GM21447 (cell line): ENCODE data around the gene PROCA1.

Experiments used
- ATAC-seq: cut with Tn5 transposase; IDR thresholded peaks from one replicate; pipeline ENCODE4 v1.9.1; 2021; ENCODE audit not compliant: unreplicated experiment

Gene PROCA1

DNA sequence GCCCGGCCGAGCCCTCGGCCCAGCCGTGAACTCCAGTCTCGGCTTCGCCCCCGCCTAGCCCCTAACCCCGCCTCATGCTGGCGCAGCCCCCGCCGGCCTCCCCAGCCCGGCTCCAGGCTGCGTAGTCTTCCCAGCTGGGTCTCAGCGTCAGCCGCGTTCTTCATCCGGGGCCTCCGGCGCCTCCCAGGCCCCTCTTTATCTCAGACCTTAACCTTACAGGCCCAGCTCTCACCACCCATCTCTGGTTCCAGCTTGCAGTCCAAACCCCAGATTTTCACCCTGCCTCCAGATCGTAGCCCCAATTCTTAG is at the start of gene PROCA1:
TSS of gene PROCA1 (minus strand) at position 166 of the 309 bp plus-strand sequence. CDS start 228 bp downstream, outside the sequence.
- ATAC-seq = no peak

DNA sequence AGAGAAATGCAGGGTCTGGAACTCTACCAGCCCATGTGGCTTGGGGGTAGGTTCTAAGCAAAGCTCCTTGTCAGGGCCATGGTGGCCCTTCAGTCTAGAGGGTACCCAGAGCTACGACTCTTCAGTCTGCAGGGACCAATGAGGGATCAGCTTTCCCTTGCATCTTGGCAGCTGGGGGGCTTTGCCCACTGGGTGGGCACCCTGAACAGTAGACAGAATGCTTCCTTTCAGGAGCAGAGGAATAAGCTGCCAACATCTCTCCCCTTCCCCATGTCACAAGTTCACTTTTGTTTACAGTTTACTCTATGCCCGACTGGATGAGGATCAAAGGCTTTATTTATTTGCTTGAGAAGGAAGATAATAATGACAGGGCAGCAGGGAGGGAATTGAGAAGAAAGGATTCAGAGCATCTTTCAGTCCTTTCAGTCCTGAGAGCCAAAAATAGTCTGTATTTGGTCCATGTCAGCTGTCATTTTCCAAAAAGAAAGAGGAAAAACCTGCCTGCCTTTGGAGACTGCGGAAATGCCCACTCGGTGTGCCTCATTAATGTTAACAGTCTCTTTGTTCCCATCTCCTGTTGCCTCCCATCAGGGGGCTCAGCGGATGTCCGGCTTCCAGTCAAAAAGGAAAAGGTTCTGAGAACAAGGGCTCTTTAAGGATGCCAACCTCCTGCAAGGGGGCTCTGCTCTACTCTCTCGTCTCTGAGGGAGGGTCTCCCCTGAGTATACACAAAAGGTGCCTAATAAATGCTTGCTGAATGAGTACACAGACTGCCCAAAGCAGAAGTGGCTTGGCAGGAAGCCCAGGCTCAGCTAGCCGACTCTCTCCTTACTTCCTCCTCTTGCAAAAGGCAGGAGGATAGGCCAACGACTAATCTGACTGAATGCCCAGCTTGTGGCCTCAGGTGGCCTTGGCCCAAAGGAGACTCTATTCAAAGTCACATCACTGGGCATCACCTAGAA is 49.2 kb upstream of the PROCA1 start:
- ATAC-seq = no peak

DNA sequence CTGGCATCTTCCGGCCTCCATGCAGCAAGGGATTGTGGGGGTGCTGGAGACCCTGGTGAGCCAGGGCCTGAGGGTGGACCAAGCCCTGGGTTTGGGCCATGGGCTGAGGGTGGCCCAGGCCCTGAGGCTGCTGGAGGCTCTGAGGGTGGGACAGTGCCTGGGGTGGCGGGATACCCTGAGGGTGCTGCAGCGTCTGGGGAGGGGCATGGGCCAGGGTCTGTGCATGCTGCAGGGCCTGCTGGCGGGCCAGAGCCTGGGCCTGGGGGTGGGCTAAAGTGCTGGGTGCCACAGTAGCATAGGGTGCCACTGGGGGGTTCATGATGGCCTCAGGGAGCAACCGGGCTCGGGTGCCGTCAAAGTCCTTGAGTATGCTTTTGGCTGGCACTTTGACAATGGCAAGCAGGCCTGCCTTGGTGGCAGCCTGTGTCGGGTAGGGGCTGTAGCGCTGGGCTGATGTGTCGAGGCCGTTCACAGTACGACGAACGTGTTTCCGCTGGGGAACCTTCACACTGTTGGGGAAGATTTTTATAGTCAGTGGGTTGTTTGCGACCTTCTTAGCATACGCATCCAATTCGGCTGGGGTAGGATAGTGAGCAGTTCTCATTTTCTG is 47.7 kb upstream of the PROCA1 start:
- no peak for ATAC-seq

GRCh38 chr17:28758411-28759121 is 46.9 kb upstream of the PROCA1 start:
- ATAC-seq = no peak

GRCh38 chr17:28756049-28756804 is 44.5 kb upstream of the PROCA1 start:
- ATAC-seq = no peak

DNA sequence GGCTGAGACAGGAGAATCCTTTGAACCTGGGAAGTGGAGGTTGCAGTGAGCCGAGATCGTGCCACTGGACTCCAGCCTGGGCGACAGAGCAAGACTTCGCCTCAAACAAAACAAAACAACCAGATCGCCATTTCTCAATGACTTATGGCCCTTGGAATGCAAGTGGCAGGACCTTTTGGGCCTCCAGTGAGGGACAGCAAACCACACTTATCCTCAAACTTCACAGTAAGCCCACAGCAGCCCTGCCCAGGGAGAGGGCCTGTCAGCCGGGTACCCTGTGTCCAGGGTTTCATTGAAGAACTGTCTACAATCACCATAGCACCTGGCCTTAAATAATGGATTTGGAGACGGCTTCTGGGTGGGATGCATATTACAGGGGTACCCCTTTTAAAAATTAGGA is 43.8 kb upstream of the PROCA1 start:
- no peak for ATAC-seq

GRCh38 chr17:28751600-28752366 is 40.1 kb upstream of the PROCA1 start:
- ATAC-seq = no peak

GRCh38 chr17:28750178-28751047 is 38.7 kb upstream of the PROCA1 start:
- peak; percentile 59 for ATAC-seq

- no peak for ATAC-seq
These were observed 38.0 kb upstream of the PROCA1 start for GRCh38 chr17:28749516-28750177.

- ATAC-seq = no peak
These were observed 37.3 kb upstream of the PROCA1 start for GRCh38 chr17:28748852-28749515.

DNA sequence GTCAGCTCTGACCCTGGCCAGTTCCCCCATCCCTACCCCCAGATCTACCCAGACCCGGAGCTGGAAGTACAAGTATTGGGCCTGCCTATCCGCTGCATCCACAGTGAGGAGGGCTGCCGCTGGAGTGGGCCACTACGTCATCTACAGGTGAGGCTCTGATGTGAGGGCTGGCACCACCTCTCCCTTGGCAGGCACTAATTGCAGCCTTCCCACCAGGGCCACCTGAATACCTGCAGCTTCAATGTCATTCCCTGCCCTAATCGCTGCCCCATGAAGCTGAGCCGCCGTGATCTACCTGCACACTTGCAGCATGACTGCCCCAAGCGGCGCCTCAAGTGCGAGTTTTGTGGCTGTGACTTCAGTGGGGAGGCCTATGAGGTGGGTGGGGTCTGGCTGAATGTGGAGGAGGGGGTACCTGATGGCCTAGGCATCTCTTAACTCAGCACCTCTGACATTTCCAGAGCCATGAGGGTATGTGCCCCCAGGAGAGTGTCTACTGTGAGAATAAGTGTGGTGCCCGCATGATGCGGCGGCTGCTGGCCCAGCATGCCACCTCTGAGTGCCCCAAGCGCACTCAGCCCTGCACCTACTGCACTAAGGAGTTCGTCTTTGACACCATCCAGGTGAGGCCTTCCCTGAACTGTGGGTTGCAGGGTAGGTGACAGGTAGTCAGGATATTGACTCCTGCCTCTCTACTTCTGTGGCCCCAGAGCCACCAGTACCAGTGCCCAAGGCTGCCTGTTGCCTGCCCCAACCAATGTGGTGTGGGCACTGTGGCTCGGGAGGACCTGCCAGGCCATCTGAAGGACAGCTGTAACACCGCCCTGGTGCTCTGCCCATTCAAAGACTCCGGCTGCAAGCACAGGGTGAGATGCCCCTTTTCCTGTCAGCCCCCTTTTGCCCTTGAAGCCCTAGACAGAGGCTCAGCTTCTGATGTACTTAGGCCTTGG is 36.4 kb upstream of the PROCA1 start:
- no peak for ATAC-seq

GRCh38 chr17:28747051-28747691 is 35.5 kb upstream of the PROCA1 start:
- ATAC-seq = no peak

GRCh38 chr17:28746611-28747050 is 34.9 kb upstream of the PROCA1 start:
- no peak for ATAC-seq

- ATAC-seq = no peak
These were observed 34.2 kb upstream of the PROCA1 start for GRCh38 chr17:28745786-28746411.

DNA sequence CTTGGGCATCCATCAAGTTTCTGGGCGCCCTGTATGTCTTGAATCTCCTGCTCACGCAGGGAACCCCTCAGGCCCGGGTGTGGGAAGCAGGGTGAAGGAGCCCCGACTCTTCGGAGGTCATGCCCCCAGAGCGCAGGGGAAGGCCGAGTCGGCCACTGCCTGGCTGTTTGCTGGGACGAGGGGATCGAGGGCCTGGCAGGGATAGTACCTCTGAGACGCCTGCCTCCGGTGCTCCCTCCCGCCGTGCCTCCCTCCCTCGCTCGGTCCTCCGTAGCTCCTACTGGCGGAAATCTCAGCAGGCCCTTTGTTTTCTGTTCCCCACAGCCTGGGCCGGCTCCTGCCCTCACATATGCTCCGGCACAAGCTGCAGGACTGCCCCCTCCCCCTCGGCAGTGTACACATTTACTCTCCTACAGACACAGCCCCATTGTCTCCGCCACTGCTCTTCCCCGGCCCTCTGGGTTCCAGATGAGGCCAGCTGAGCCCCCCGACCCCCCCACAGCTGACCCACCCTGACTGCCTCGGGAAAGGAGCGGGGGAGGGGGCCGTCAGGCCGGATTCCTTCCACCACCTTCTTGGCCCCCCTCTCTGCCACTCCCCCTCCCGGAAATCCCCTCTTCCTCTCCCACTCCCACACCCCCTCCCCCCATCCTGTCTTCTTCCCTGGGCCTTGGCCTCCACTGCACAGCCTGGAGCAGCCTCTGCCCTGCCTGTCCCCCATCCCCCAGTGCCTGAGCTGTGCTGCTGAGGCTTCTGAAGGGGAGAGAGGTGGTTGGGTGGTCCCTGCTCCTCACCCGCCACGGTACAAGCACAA is 33.5 kb upstream of the PROCA1 start:
- ATAC-seq = no peak
